EL (cell line): ENCODE data around the gene TLK2.
"Not testable (repeated sequence)": the region's sequence is repeated elsewhere in the genome, so short reads cannot be mapped to it uniquely, and the experiment has no call there.

ENCODE experiments used
- DNase-seq: peaks from one replicate; pipeline ENCODE4 v3.0.0-alpha.2; 2016

The TLK2 gene

DNA sequence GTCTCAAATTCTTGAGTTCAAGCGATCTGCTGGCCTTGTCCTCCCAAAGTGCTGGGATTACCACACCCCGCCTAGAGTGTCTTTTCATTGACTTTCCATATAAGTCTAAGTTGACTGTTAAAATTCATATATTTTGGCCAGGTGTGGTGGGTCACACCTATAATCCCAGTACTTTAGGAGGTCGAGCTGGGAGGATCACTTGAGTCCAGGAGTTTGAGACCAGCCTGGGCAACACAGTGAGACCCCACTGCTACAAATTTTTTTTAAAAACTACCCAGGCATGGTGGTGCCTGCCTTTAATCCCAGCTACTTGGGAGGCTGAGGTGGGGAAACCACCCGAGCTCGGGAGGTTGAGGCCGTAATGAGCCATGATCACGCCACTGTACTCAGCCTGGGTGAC, 127.0 kb downstream of the TLK2 start:
- DNase-seq, result no peak

- no peak for DNase-seq
These were observed 132.7 kb downstream of the TLK2 start for GRCh38 chr17:62611292-62611691.

- no peak for DNase-seq
These were observed 133.1 kb downstream of the TLK2 start for GRCh38 chr17:62611728-62612127.

GRCh38 chr17:62612289-62612688, 133.7 kb downstream of the TLK2 start:
- not testable (repeated sequence) for DNase-seq

DNA sequence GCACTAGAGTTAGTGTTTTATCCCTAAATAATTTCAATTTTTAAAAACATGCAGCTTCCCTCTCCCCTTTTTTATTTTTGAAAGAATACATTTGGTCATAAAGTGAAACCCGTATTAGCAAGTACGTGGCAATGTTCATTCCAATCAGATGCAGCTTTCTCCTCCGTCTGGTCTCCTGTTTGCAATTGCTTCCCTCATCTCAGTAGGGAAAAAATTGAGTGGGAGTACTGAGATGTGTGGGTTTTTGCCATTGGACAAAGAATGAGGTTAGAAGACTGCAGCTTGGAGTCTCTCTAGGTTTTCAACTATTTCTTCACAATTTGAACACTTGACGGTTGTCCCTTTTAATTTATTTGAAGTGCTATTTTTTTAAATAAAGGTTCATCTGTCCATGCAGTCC, 134.5 kb downstream of the TLK2 start:
- DNase-seq, result not testable (repeated sequence)

GRCh38 chr17:62614142-62614541, 135.5 kb downstream of the TLK2 start:
- peak; percentile 84 for DNase-seq

DNA sequence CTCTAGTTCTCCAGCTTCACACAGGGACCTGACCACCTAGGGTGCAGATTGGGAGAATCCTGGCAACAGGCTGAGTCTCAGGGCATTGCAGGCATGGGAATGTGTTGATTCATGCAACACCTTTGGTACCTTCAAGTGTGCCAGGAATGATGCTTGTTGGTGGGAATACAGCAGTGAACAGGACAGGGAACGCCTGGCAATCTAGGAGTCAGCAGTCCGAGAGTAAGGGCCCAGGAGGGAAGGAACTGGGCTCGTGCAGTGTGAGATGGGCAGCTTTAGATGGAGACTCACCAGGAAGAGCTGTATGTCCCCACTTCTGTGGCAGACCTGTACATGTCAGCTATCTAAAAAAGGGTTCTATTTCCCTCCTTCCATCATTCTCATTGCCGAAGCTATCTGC, 136.9 kb downstream of the TLK2 start:
- no peak for DNase-seq

DNA sequence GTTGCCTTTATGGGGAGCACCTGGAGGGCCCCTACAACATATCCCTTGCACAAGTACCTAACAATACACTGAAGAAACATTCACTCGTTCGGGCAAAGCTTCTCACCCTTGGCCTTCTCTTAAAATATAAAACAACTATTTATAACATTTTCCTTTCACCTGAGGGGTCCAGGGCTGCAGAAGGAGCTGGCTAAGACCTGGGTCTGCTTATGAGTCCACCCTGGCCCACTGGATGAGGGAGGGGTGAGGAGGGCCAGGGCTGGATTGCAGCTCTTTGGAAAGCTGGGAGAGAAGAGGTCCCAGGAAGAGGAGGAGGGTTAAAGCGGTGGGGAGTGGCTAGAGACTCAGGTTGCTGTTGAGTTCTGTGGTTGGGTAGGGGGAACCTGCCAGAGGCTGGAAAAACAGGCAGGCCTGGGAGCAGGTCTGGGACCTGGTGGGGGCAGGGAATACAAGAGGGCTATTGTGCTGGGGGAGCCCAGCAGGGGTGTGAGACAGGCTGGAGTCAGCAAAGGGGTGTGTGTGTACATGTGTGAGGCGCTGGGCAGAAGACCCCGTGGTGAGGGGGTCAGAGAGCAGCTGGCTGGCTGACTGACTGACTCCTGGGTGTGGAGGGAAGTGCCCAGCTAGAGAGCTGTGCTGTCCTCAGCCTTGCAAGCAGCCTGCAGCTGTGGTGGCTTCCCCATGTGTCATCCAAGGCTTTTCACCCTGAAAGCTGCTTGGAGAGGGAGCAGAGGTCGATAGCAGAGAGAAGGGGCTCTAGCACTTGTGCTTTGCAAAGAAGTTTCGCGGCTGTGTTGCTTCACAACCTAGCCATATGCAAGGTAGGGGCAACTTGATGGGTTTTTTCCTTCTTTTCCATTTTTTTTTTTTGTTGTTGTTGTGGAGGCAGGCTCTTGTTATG, 138.6 kb downstream of the TLK2 start:
- DNase-seq, result no peak

GRCh38 chr17:62617894-62618472, 139.4 kb downstream of the TLK2 start:
- no peak for DNase-seq

- no peak for DNase-seq
These were observed 140.2 kb downstream of the TLK2 start for GRCh38 chr17:62618647-62619416.

- no peak for DNase-seq
These were observed 141.0 kb downstream of the TLK2 start for GRCh38 chr17:62619417-62620155.

GRCh38 chr17:62621223-62621622, 142.6 kb downstream of the TLK2 start:
- DNase-seq, result no peak

DNA sequence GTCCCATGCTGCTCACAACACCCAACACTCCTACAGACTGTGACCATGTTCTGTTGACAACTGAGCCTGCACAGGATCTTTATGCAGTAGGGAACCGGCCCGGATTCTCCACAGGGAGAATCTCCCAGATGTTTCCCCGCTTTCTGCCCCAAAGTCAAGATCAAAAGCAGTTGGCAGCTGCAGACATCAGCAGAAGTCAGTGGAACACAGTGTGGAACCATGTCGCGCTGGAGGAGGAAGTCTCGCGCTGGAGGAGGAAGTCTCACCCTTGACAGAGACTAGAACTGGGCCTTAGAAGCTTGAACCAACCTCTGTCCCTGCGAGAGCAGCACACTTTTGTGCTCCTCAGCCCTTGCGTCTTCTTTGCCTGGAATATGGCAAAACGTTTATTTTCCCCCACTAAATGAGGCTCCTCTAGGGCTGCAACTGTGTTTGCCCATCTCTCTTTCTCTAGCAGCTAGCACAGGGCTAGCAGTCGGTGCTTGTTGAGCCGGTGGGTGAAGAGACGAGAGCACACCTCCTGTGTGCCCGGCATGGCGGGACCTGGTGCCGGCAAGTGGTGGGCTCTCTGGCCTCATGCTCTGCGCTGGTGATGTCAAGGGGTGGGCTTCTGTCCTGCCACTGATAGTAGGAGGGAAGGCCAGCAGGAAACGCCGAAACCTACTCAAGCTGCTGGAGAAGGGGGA, 146.7 kb downstream of the TLK2 start:
- DNase-seq, result no peak

- no peak for DNase-seq
These were observed 147.2 kb downstream of the TLK2 start for GRCh38 chr17:62625870-62626200.

DNA sequence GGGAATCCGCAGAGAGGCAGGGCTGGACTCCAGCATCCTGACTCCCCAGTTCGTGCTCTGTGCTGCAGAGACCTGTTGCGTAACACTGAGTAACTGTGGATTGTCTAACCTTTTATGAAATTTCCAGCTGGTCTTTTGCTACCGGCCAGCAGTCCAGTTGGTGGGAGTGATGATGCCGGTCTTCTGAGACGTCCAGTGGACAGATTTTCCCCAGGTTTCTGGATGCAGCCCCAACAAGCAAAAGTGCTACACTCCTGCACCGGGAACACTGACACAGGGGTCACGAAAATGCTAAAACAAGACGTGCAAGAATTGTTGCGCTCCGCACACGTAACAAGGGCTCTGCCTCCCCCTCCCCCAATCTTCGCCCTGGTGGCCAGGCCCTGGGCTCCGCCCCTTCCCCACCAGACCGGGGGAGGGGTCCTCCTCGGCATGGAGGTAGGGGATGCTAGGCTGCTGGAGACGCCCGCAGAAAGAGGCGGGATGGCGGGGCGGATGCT, 148.1 kb downstream of the TLK2 start:
- DNase-seq, result peak; percentile 85

DNA sequence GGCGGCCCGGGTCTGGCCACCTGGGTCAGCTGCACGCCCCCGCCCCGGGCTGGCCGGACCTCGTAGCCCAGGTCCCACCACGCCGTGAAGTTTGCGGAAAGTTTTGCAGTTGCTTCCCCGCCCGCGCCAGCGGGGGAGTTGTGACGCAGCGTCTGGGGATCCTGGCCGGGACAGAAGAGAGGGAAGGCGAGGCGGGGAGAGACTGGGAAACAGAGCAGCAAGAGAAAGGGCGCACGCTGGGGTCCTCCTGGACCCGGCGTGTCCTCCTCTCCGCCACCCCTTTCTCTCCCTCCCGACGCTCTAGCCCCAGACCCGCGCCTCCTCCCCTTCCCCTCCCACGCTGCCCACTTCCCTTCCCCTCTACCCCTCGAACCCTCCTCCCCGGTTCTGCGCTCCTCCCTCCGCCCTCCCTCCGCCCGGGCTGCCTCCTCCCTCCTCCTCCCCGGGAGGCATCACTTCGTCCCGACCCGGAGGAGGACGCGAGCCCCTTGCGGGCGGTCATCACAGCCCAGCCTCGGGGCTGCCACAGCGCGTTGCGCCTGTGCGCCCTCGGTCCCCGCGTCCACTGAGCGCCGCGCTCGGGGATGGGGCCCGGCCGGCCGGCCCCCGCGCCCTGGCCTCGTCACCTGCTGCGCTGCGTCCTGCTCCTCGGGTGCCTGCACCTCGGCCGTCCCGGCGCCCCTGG, 148.7 kb downstream of the TLK2 start, which contains the start of gene MRC2:
MRC2 (plus strand) TSS at position 452 of the 685 bp plus-strand sequence; CDS start at position 585, 133 bp downstream.
- DNase-seq, result peak; percentile 83

- DNase-seq, result peak; percentile 70
These were observed 149.4 kb downstream of the TLK2 start for GRCh38 chr17:62627904-62628633.

DNA sequence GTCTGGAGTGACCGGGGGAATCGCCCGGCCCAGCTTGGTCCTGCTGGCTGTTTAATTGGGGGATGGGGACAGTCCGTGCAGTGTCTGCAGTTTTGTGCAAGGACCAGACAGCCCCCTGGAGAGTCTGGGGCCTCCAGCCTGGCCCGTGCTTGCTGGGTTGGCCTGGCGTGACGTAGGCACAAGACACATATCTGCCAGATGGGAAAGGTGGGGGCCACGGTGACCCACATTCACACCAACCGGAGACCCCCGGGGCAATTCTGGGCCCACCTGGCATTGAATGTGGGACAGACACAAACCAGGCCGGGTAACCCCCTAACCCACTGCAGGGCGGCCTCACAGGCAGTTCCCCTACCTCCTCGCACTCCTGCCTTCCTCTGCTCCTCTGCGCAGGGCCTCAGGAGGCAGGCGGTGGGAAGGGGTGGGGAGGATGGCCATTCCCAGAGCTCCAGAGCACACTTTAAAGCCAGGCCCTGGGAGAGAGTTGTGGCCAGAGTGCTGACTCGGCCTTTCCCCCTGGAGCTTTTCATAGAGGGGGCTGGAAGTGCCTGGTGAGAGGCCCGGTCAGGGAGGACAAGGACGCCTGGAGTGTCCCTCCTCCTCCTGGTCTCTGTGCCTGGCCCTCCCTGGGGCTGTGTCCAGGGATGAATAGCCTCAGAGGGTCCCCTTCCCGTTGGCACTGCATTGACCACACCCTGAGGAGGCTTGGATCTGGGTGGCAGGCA, 150.4 kb downstream of the TLK2 start:
- peak; percentile 53 for DNase-seq

- peak; percentile 31 for DNase-seq
These were observed 151.1 kb downstream of the TLK2 start for GRCh38 chr17:62629556-62630364.
